SK-N-SH (cell line): ENCODE data around the gene TSPAN13. TPM values are rescaled to one million over a fixed set of nuclear protein-coding genes. Genes with fewer than 3 reads are reported as not detected.

Experiments used
- CTCF ChIA-PET: fragments of 300-600, 350-600 bp; formaldehyde crosslinking; extraction: SDS; loops from one replicate; lab custom pipeline; 2021; lab: Yijun Ruan, JAX
- POLR2A ChIA-PET: fragments of 350-600 bp; sonication (Branson Sonifier 250); formaldehyde crosslinking; extraction: SDS; loops from one replicate; lab custom pipeline; 2020; ENCODE audit warnings: antibody characterized with exemption, inconsistent platforms; lab: Yijun Ruan, JAX
- DNase-seq: peaks from one replicate; pipeline ENCODE4 v3.0.0; 2012
- H2AFZ ChIP-seq: fragments of 200-600 bp; sonication (generic); 2 replicates; pipeline ENCODE4 v1.8.1; 2016; ENCODE audit warnings: antibody characterized with exemption, mild to moderate bottlenecking, low read depth
- H3F3A ChIP-seq: fragments of 200-600 bp; sonication (generic); replicated peaks from 2 replicates; pipeline ENCODE3; 2016; ENCODE audit warnings: antibody characterized with exemption, mild to moderate bottlenecking; ENCODE audit not compliant: insufficient read depth
- H3K27ac ChIP-seq, 2 experiments: fragments of 200-500 bp in 1 of 2; fragments of 200-600 bp in 1 of 2; sonication (Bioruptor generic) in 1 of 2; sonication (generic), shearing (Covaris generic) in 1 of 2; 2 replicates each; pipeline versions ENCODE4 v1.5.1 to v1.6.1; 2014 to 2016; ENCODE audit warnings: low read depth in 2 of 2, inconsistent platforms in 1 of 2, low read length in 1 of 2, mild to moderate bottlenecking in 1 of 2, mixed read lengths in 1 of 2
- H3K27me3 ChIP-seq: fragments of 200-600 bp; sonication (generic), shearing (Covaris generic); 2 replicates; pipeline ENCODE4 v1.6.1; 2016; ENCODE audit warnings: mixed run types; ENCODE audit not compliant: insufficient read depth
- H3K36me3 ChIP-seq, 2 experiments: fragments of 200-500 bp in 1 of 2; fragments of 200-600 bp in 1 of 2; sonication (Bioruptor generic) in 1 of 2; sonication (generic) in 1 of 2; replicated peaks in 1 of 2; 2 replicates each; pipeline versions ENCODE3 to v1.5.1; 2014 to 2016; ENCODE audit warnings: low read length in 1 of 2, mild to moderate bottlenecking in 1 of 2; ENCODE audit not compliant: insufficient read depth in 2 of 2, control insufficient read depth in 1 of 2
- H3K4me1 ChIP-seq, 2 experiments: fragments of 200-500 bp in 1 of 2; fragments of 200-600 bp in 1 of 2; sonication (Bioruptor generic) in 1 of 2; sonication (generic), shearing (Covaris generic) in 1 of 2; 2 replicates each; pipeline versions ENCODE4 v1.5.1 to v1.6.1; 2014 to 2016; ENCODE audit warnings: low read depth in 1 of 2, low read length in 1 of 2, mixed run types in 1 of 2; ENCODE audit not compliant: insufficient read depth in 2 of 2, control insufficient read depth in 1 of 2
- H3K4me2 ChIP-seq: fragments of 200-600 bp; sonication (generic), shearing (Covaris generic); 2 replicates; pipeline ENCODE4 v1.6.1; 2017; ENCODE audit warnings: mixed run types
- H3K4me3 ChIP-seq, 2 experiments: fragments of 200-500 bp in 1 of 2; fragments of 200-600 bp in 1 of 2; sonication (Bioruptor generic) in 1 of 2; sonication (generic), shearing (Covaris generic) in 1 of 2; 2 replicates each; pipeline versions ENCODE4 v1.5.1 to v1.8.1; 2014 to 2016; ENCODE audit warnings: low read depth in 2 of 2, inconsistent platforms in 1 of 2, low read length in 1 of 2, mild to moderate bottlenecking in 1 of 2, mixed read lengths in 1 of 2, moderate library complexity in 1 of 2
- H3K79me2 ChIP-seq: fragments of 200-600 bp; sonication (generic); 2 replicates; pipeline ENCODE4 v1.8.1; 2017; ENCODE audit warnings: mild to moderate bottlenecking; ENCODE audit not compliant: insufficient read depth
- H3K9ac ChIP-seq: fragments of 200-600 bp; sonication (generic); 2 replicates; pipeline ENCODE4 v1.6.1; 2017; ENCODE audit warnings: mixed run types
- H3K9me2 ChIP-seq: fragments of 200-600 bp; sonication (generic); 2 replicates; pipeline ENCODE4 v1.6.1; 2017; ENCODE audit warnings: mixed run types
- H3K9me3 ChIP-seq: fragments of 200-600 bp; sonication (generic); 2 replicates; pipeline ENCODE4 v1.6.1; 2017; ENCODE audit warnings: mixed run types, mild to moderate bottlenecking, moderate library complexity
- H4K20me1 ChIP-seq: fragments of 200-600 bp; sonication (generic); 2 replicates; pipeline ENCODE4 v1.6.1; 2017; ENCODE audit warnings: mild to moderate bottlenecking, mixed run types; ENCODE audit not compliant: insufficient read depth
- EP300 ChIP-seq, 2 experiments: IDR thresholded peaks; 2 replicates each; pipeline versions ENCODE4 v1.4.0 to v1.6.1; 2012; ENCODE audit warnings: borderline replicate concordance in 1 of 2, low read depth in 1 of 2, low read length in 1 of 2
- EZH2phosphoT487 ChIP-seq: fragments of 200-600 bp; sonication (generic); IDR thresholded peaks from 2 replicates; pipeline ENCODE4 v1.6.1; 2017; ENCODE audit warnings: low read depth, mixed run types, mild to moderate bottlenecking, antibody characterized with exemption, moderate library complexity, borderline replicate concordance
- FOXJ3 ChIP-seq: sonication (generic); formaldehyde crosslinking; IDR thresholded peaks from 2 replicates; pipeline ENCODE4 v1.5.1; 2020; ENCODE audit warnings: mild to moderate bottlenecking, missing genetic modification reagents
- JUND ChIP-seq: IDR thresholded peaks from 2 replicates; pipeline ENCODE4 v1.4.0; 2012
- MEF2A ChIP-seq: IDR thresholded peaks from 2 replicates; pipeline ENCODE4 v1.4.0; 2012; ENCODE audit warnings: low read depth, borderline replicate concordance
- NFIC ChIP-seq: IDR thresholded peaks from 2 replicates; pipeline ENCODE4 v1.4.0; 2012; ENCODE audit warnings: borderline replicate concordance
- NRF1 ChIP-seq: IDR thresholded peaks from 2 replicates; pipeline ENCODE4 v1.6.1; 2012; ENCODE audit warnings: low read depth, mild to moderate bottlenecking, low read length
- RAD21 ChIP-seq: IDR thresholded peaks from 2 replicates; pipeline ENCODE4 v1.6.1; 2012; ENCODE audit warnings: mild to moderate bottlenecking, low read length
- RFX5 ChIP-seq: IDR thresholded peaks from 2 replicates; pipeline ENCODE4 v1.6.1; 2012; ENCODE audit warnings: mild to moderate bottlenecking, improper control_type of control experiment, low read length
- RXRA ChIP-seq: IDR thresholded peaks from 2 replicates; pipeline ENCODE4 v1.4.0; 2012; ENCODE audit warnings: low read depth, mild to moderate bottlenecking, borderline replicate concordance
- SIN3A ChIP-seq: IDR thresholded peaks from 2 replicates; pipeline ENCODE4 v1.6.1; 2012; ENCODE audit warnings: low read depth, mild to moderate bottlenecking, low read length, moderate library complexity, borderline replicate concordance
- SMC3 ChIP-seq: IDR thresholded peaks from 2 replicates; pipeline ENCODE4 v1.6.1; 2012; ENCODE audit warnings: low read depth, low read length, improper control_type of control experiment
- TAF1 ChIP-seq: IDR thresholded peaks from 2 replicates; pipeline ENCODE4 v1.6.1; 2012; ENCODE audit warnings: low read depth, mild to moderate bottlenecking, low read length, moderate library complexity, borderline replicate concordance
- TEAD4 ChIP-seq: IDR thresholded peaks from 2 replicates; pipeline ENCODE4 v1.4.0; 2012; ENCODE audit warnings: mild to moderate bottlenecking, borderline replicate concordance; ENCODE audit not compliant: insufficient read depth
- WGBS: methylation state at CpG from one replicate; pipeline ENCODE4 v1.1.6; 2017; ENCODE audit warnings: low lambda C conversion rate; 5-methylcytosine and 5-hydroxymethylcytosine counted together
- polyA plus RNA-seq, 3 experiments: library from polyadenylated mRNA; depleted of rRNA; stranded (reverse); fragments of >200 nt; gene quantifications; 2 replicates each; pipeline ENCODE4 v1.2.3, GENCODE V29; 2012
- TF ChIP-seq, protein P1 (sequence below): IDR thresholded peaks from 2 replicates; pipeline ENCODE4 v1.4.0; 2012; ENCODE audit warnings: low read depth, borderline replicate concordance
- TF ChIP-seq, protein P2 (sequence below): IDR thresholded peaks from 2 replicates; pipeline ENCODE4 v1.4.0; 2012; ENCODE audit warnings: low read depth
- TF ChIP-seq, protein P3 (sequence below): IDR thresholded peaks from 2 replicates; pipeline ENCODE4; 2012
- TF ChIP-seq, protein P4 (sequence below): IDR thresholded peaks from 2 replicates; pipeline ENCODE4 v1.4.0; 2012; ENCODE audit warnings: low read depth, borderline replicate concordance
- TF ChIP-seq, protein P5 (sequence below): fragments of 150-350 bp; IDR thresholded peaks from 2 replicates; pipeline ENCODE4 v1.6.1; 2016; ENCODE audit warnings: mild to moderate bottlenecking, low read depth, low read length
- TF ChIP-seq, protein P6 (sequence below): fragments of 150-350 bp; IDR thresholded peaks from 2 replicates; pipeline ENCODE4 v1.6.1; 2017; ENCODE audit warnings: antibody characterized with exemption, low read length, low read depth, borderline replicate concordance

Gene TSPAN13
- polyA plus RNA-seq, 1 of the 3 experiments (the other 2 are of a cell fraction), result 0.26 TPM

DNA sequence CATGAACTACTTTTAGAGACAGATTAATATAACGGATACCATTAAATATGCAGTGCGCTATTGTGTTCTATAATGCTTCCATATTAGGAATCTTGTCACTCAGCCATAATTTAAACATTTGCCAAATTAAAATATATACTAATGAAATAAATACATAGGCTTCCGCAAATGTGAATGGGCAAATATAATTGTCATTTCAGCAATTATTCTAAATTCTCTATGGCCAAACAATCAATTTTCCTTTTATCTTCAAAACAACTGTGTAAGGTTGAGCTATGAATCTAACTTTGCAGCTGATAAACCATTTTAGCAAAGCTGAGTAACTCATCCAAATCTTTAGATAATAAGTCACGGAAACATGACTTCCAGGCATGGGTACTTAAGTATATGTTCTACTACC is 20.7 kb upstream of the TSPAN13 start:
- ChIA-PET POLR2A (no interaction called here), CTCF (no interaction called here)
- Histone ChIP-seq H3K27me3 (no peaks in the 10 kb centered on the region), H3K4me1 (no peaks in the 10 kb centered on the region), H3K4me2 (no peak overlapping the region), H3K9me2 (no peaks in the 10 kb centered on the region), H4K20me1 (no peaks in the 10 kb centered on the region), H3K27ac (no peak overlapping the region), H3F3A (no peaks in the 10 kb centered on the region), H3K9me3 (no peaks in the 10 kb centered on the region), H3K9ac (no peak overlapping the region), H3K79me2 (no peaks in the 10 kb centered on the region), H2AFZ (no peak overlapping the region), H3K4me3 (no peak overlapping the region), H3K36me3 (no peaks in the 10 kb centered on the region)
- 96% methylated on average over 4 of the region's 4 CpGs for WGBS
- no peak for DNase-seq
- TF ChIP-seq SIN3A (no peak), SMC3 (no peak), EZH2phosphoT487 (no peak), RXRA (no peak)

DNA sequence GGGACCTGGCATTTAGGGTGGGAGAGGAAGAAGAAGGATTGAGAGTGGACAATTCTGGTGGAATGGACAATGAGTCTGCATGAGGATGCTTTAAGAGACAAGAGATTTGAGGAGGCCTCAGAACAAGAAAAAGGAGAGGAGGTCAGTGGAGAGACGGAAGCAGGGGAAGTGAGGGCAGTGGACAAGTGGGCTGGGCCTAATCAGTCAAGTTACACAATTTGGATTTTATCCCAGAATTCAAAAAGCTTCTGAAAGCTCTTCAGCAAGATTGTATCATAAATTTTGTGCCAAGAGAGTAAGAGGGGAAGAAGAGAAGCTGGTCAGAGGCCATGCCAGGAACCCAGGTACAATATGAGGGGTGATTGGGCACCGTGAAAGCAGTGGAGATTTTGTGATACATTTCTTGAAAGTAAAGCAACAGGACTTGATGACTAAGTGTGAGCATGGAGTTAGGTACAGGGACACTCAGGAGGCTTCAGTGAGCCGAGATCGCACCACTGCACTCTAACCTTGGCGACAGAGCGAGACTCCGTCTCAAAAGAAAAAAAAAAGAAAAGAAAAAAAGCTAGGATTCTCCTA is 19.3 kb upstream of the TSPAN13 start:
- Histone ChIP-seq H3K79me2 (no peaks in the 10 kb centered on the region), H3K36me3 (no peaks in the 10 kb centered on the region), H4K20me1 (no peaks in the 10 kb centered on the region), H3K9ac (no peak overlapping the region), H3K27ac (no peak overlapping the region), H3K9me3 (no peaks in the 10 kb centered on the region), H3F3A (no peaks in the 10 kb centered on the region), H3K9me2 (no peaks in the 10 kb centered on the region), H3K27me3 (no peaks in the 10 kb centered on the region), H2AFZ (no peak overlapping the region), H3K4me3 (no peak overlapping the region), H3K4me1 (no peaks in the 10 kb centered on the region), H3K4me2 (no peak overlapping the region)
- no peak for DNase-seq
- WGBS, result 91% methylated on average over 7 of the region's 7 CpGs
- CTCF ChIA-PET, result interaction anchor here (0.7 to 1.7 kb wide), 2 partner anchors 67 to 565 kb away, joined by 3 to 7 read pairs; no protein-coding TSS in a partner anchor
- POLR2A ChIA-PET, result no interaction called here
- TF ChIP-seq, protein P1, sequence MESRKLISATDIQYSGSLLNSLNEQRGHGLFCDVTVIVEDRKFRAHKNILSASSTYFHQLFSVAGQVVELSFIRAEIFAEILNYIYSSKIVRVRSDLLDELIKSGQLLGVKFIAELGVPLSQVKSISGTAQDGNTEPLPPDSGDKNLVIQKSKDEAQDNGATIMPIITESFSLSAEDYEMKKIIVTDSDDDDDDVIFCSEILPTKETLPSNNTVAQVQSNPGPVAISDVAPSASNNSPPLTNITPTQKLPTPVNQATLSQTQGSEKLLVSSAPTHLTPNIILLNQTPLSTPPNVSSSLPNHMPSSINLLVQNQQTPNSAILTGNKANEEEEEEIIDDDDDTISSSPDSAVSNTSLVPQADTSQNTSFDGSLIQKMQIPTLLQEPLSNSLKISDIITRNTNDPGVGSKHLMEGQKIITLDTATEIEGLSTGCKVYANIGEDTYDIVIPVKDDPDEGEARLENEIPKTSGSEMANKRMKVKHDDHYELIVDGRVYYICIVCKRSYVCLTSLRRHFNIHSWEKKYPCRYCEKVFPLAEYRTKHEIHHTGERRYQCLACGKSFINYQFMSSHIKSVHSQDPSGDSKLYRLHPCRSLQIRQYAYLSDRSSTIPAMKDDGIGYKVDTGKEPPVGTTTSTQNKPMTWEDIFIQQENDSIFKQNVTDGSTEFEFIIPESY, result no peak
- no peak for TF ChIP-seq JUND
- no peak for TF ChIP-seq RAD21
- TF ChIP-seq, protein P2, sequence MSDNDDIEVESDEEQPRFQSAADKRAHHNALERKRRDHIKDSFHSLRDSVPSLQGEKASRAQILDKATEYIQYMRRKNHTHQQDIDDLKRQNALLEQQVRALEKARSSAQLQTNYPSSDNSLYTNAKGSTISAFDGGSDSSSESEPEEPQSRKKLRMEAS, result no peak
- TF ChIP-seq, protein P3, sequence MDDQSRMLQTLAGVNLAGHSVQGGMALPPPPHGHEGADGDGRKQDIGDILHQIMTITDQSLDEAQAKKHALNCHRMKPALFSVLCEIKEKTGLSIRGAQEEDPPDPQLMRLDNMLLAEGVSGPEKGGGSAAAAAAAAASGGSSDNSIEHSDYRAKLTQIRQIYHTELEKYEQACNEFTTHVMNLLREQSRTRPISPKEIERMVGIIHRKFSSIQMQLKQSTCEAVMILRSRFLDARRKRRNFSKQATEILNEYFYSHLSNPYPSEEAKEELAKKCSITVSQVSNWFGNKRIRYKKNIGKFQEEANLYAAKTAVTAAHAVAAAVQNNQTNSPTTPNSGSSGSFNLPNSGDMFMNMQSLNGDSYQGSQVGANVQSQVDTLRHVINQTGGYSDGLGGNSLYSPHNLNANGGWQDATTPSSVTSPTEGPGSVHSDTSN, result no peak
- TF ChIP-seq, protein P4, sequence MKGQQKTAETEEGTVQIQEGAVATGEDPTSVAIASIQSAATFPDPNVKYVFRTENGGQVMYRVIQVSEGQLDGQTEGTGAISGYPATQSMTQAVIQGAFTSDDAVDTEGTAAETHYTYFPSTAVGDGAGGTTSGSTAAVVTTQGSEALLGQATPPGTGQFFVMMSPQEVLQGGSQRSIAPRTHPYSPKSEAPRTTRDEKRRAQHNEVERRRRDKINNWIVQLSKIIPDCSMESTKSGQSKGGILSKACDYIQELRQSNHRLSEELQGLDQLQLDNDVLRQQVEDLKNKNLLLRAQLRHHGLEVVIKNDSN, result no peak
- TF ChIP-seq EP300 (IDR thresholded peaks at IDR 0.05; ENCODE audit: borderline replicate concordance in 1 of 2, low read depth in 1 of 2, low read length in 1 of 2), result no peak
- no peak for TF ChIP-seq FOXJ3
- TF ChIP-seq, protein P5, sequence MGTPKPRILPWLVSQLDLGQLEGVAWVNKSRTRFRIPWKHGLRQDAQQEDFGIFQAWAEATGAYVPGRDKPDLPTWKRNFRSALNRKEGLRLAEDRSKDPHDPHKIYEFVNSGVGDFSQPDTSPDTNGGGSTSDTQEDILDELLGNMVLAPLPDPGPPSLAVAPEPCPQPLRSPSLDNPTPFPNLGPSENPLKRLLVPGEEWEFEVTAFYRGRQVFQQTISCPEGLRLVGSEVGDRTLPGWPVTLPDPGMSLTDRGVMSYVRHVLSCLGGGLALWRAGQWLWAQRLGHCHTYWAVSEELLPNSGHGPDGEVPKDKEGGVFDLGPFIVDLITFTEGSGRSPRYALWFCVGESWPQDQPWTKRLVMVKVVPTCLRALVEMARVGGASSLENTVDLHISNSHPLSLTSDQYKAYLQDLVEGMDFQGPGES, result no peak
- TF ChIP-seq TAF1, result no peak
- TF ChIP-seq RFX5, result no peak
- TF ChIP-seq, protein P6, sequence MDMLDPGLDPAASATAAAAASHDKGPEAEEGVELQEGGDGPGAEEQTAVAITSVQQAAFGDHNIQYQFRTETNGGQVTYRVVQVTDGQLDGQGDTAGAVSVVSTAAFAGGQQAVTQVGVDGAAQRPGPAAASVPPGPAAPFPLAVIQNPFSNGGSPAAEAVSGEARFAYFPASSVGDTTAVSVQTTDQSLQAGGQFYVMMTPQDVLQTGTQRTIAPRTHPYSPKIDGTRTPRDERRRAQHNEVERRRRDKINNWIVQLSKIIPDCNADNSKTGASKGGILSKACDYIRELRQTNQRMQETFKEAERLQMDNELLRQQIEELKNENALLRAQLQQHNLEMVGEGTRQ, result no peak
- TF ChIP-seq NFIC, result no peak
- no peak for TF ChIP-seq SIN3A
- TF ChIP-seq TEAD4, result no peak
- TF ChIP-seq NRF1, result no peak
- no peak for TF ChIP-seq MEF2A
